SU-DHL-6 (cell line): ENCODE measurements around the gene MGAM2.

Experiments used
- EZH2phosphoT487 ChIP-seq: fragments of 200-600 bp; sonication (generic), shearing (Covaris generic); conservative IDR thresholded peaks from 2 replicates; pipeline ENCODE4 v1.6.1; 2018; ENCODE audit warnings: mild to moderate bottlenecking, antibody characterized with exemption, low read length, moderate library complexity, mixed read lengths
- TF ChIP-seq, protein P1 (sequence below): fragments of 200-600 bp; sonication (generic); IDR thresholded peaks from one replicate; pipeline ENCODE4 v1.5.1; 2017; ENCODE audit warnings: antibody characterized with exemption, mild to moderate bottlenecking, low read length, moderate library complexity; ENCODE audit not compliant: insufficient read depth, poor library complexity, severe bottlenecking

DNA sequence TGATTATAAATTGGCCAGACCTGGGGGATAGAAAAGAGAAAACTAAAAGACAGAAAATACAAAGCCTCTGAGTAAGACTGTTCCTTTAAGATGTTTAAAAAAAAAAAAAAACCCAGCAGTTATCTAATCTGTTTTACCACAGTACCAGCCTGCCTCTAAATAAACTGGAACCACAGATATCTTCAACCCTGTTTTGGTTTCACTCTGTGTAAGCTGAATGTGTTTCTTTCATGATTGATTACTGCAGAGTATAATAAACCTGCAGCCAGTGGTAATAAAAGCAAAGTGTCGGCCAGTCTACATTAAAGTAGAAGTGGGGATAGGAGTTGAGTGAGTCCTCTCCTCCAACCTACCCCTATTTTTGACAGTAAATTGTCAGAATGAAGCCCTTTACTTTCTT is 40.6 kb downstream of the MGAM2 start:
- TF ChIP-seq, protein P1, sequence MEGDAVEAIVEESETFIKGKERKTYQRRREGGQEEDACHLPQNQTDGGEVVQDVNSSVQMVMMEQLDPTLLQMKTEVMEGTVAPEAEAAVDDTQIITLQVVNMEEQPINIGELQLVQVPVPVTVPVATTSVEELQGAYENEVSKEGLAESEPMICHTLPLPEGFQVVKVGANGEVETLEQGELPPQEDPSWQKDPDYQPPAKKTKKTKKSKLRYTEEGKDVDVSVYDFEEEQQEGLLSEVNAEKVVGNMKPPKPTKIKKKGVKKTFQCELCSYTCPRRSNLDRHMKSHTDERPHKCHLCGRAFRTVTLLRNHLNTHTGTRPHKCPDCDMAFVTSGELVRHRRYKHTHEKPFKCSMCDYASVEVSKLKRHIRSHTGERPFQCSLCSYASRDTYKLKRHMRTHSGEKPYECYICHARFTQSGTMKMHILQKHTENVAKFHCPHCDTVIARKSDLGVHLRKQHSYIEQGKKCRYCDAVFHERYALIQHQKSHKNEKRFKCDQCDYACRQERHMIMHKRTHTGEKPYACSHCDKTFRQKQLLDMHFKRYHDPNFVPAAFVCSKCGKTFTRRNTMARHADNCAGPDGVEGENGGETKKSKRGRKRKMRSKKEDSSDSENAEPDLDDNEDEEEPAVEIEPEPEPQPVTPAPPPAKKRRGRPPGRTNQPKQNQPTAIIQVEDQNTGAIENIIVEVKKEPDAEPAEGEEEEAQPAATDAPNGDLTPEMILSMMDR: no peak
- no peak for TF ChIP-seq EZH2phosphoT487
